ENCODE data around the gene PP2D1.
"Not testable (repeated sequence)": the region's sequence is repeated elsewhere in the genome, so short reads cannot be mapped to it uniquely, and the experiment has no call there.

The PP2D1 gene

GRCh38 chr3:20051123-20051806, 39.2 kb upstream of the PP2D1 start:
- H3K9ac ChIP-seq (ENCODE audit: low read length), result no peak overlapping the region
- H3K36me3 ChIP-seq (ENCODE audit: control insufficient read depth, insufficient read depth, low read length, severe bottlenecking), result no peaks in the 10 kb centered on the region
- H3K9me3 ChIP-seq (ENCODE audit: control insufficient read depth, low read length), result no peaks in the 10 kb centered on the region
- no peak overlapping the region for H3K4me3 ChIP-seq (ENCODE audit: low read length)
- DNase-seq (ENCODE audit: low read depth), result no peak
- H3K27me3 ChIP-seq (replicated peaks; ENCODE audit: control insufficient read depth, insufficient read depth, low read length), result no peaks in the 10 kb centered on the region
- peaks cover 29% of the 10 kb centered on the region for H3K4me1 ChIP-seq (ENCODE audit: control insufficient read depth, insufficient read depth, low read length)

GRCh38 chr3:20047976-20048883, 36.2 kb upstream of the PP2D1 start:
- Histone ChIP-seq H3K4me3 (ENCODE audit: low read length) (peak overlapping the region; percentile 66), H3K9ac (ENCODE audit: low read length) (peak overlapping the region; percentile 68), H3K9me3 (ENCODE audit: control insufficient read depth, low read length) (no peaks in the 10 kb centered on the region), H3K36me3 (ENCODE audit: control insufficient read depth, insufficient read depth, low read length, severe bottlenecking) (no peaks in the 10 kb centered on the region), H3K27me3 (replicated peaks; ENCODE audit: control insufficient read depth, insufficient read depth, low read length) (no peaks in the 10 kb centered on the region), H3K4me1 (ENCODE audit: control insufficient read depth, insufficient read depth, low read length) (peaks cover 22% of the 10 kb centered on the region)
- DNase-seq (ENCODE audit: low read depth), result peak; percentile 24

- Histone ChIP-seq H3K27me3 (replicated peaks; ENCODE audit: control insufficient read depth, insufficient read depth, low read length) (no peaks in the 10 kb centered on the region), H3K4me3 (ENCODE audit: low read length) (no peak overlapping the region), H3K9ac (ENCODE audit: low read length) (no peak overlapping the region), H3K9me3 (ENCODE audit: control insufficient read depth, low read length) (no peaks in the 10 kb centered on the region), H3K36me3 (ENCODE audit: control insufficient read depth, insufficient read depth, low read length, severe bottlenecking) (no peaks in the 10 kb centered on the region), H3K4me1 (ENCODE audit: control insufficient read depth, insufficient read depth, low read length) (peaks cover 25% of the 10 kb centered on the region)
- DNase-seq (ENCODE audit: low read depth), result no peak
These were observed 35.3 kb upstream of the PP2D1 start for GRCh38 chr3:20047341-20047779.

GRCh38 chr3:20046556-20046955, 34.5 kb upstream of the PP2D1 start:
- Histone ChIP-seq H3K27me3 (replicated peaks; ENCODE audit: control insufficient read depth, insufficient read depth, low read length) (no peaks in the 10 kb centered on the region), H3K4me1 (ENCODE audit: control insufficient read depth, insufficient read depth, low read length) (peaks cover 29% of the 10 kb centered on the region), H3K36me3 (ENCODE audit: control insufficient read depth, insufficient read depth, low read length, severe bottlenecking) (no peaks in the 10 kb centered on the region), H3K9ac (ENCODE audit: low read length) (no peak overlapping the region), H3K9me3 (ENCODE audit: control insufficient read depth, low read length) (no peaks in the 10 kb centered on the region), H3K4me3 (ENCODE audit: low read length) (no peak overlapping the region)
- no peak for DNase-seq (ENCODE audit: low read depth)

GRCh38 chr3:20045141-20045540, 33.1 kb upstream of the PP2D1 start:
- peaks cover 29% of the 10 kb centered on the region for H3K4me1 ChIP-seq (ENCODE audit: control insufficient read depth, insufficient read depth, low read length)
- not testable (repeated sequence) for H3K36me3 ChIP-seq (ENCODE audit: control insufficient read depth, insufficient read depth, low read length, severe bottlenecking); H3K4me3 ChIP-seq (ENCODE audit: low read length); H3K9ac ChIP-seq (ENCODE audit: low read length); H3K27me3 ChIP-seq (replicated peaks; ENCODE audit: control insufficient read depth, insufficient read depth, low read length); H3K9me3 ChIP-seq (ENCODE audit: control insufficient read depth, low read length); DNase-seq (ENCODE audit: low read depth)

GRCh38 chr3:20043825-20044224, 31.8 kb upstream of the PP2D1 start:
- no peaks in the 10 kb centered on the region for H3K36me3 ChIP-seq (ENCODE audit: control insufficient read depth, insufficient read depth, low read length, severe bottlenecking)
- H3K9ac ChIP-seq (ENCODE audit: low read length), result peak overlapping the region; percentile 81
- peak overlapping the region; percentile 71 for H3K4me3 ChIP-seq (ENCODE audit: low read length)
- H3K9me3 ChIP-seq (ENCODE audit: control insufficient read depth, low read length), result no peaks in the 10 kb centered on the region
- H3K27me3 ChIP-seq (replicated peaks; ENCODE audit: control insufficient read depth, insufficient read depth, low read length), result no peaks in the 10 kb centered on the region
- H3K4me1 ChIP-seq (ENCODE audit: control insufficient read depth, insufficient read depth, low read length), result peaks cover 29% of the 10 kb centered on the region
- DNase-seq (ENCODE audit: low read depth), result no peak

- H3K27me3 ChIP-seq (replicated peaks; ENCODE audit: control insufficient read depth, insufficient read depth, low read length), result no peaks in the 10 kb centered on the region
- no peaks in the 10 kb centered on the region for H3K36me3 ChIP-seq (ENCODE audit: control insufficient read depth, insufficient read depth, low read length, severe bottlenecking)
- H3K9ac ChIP-seq (ENCODE audit: low read length), result peak overlapping the region; percentile 81
- peak; percentile 51 for DNase-seq (ENCODE audit: low read depth)
- peaks cover 26% of the 10 kb centered on the region for H3K4me1 ChIP-seq (ENCODE audit: control insufficient read depth, insufficient read depth, low read length)
- H3K4me3 ChIP-seq (ENCODE audit: low read length), result peak overlapping the region; percentile 71
- H3K9me3 ChIP-seq (ENCODE audit: control insufficient read depth, low read length), result no peaks in the 10 kb centered on the region
These were observed 31.3 kb upstream of the PP2D1 start for GRCh38 chr3:20043396-20043795.

GRCh38 chr3:20042331-20042730, 30.3 kb upstream of the PP2D1 start:
- DNase-seq (ENCODE audit: low read depth), result no peak
- H3K4me1 ChIP-seq (ENCODE audit: control insufficient read depth, insufficient read depth, low read length), result peaks cover 16% of the 10 kb centered on the region
- H3K9me3 ChIP-seq (ENCODE audit: control insufficient read depth, low read length), result no peaks in the 10 kb centered on the region
- H3K36me3 ChIP-seq (ENCODE audit: control insufficient read depth, insufficient read depth, low read length, severe bottlenecking), result no peaks in the 10 kb centered on the region
- no peaks in the 10 kb centered on the region for H3K27me3 ChIP-seq (replicated peaks; ENCODE audit: control insufficient read depth, insufficient read depth, low read length)
- H3K4me3 ChIP-seq (ENCODE audit: low read length), result no peak overlapping the region
- no peak overlapping the region for H3K9ac ChIP-seq (ENCODE audit: low read length)

- no peaks in the 10 kb centered on the region for H3K9me3 ChIP-seq (ENCODE audit: control insufficient read depth, low read length)
- DNase-seq (ENCODE audit: low read depth), result peak; percentile 70
- H3K27me3 ChIP-seq (replicated peaks; ENCODE audit: control insufficient read depth, insufficient read depth, low read length), result no peaks in the 10 kb centered on the region
These were observed 29.2 kb upstream of the PP2D1 start for GRCh38 chr3:20041197-20041780.

GRCh38 chr3:20040548-20041196, 28.6 kb upstream of the PP2D1 start:
- H3K9ac ChIP-seq (ENCODE audit: low read length), result peak overlapping the region; percentile 78
- H3K4me1 ChIP-seq (ENCODE audit: control insufficient read depth, insufficient read depth, low read length), result peaks cover 16% of the 10 kb centered on the region
- peak; percentile 89 for DNase-seq (ENCODE audit: low read depth)
- H3K9me3 ChIP-seq (ENCODE audit: control insufficient read depth, low read length), result no peaks in the 10 kb centered on the region
- H3K27me3 ChIP-seq (replicated peaks; ENCODE audit: control insufficient read depth, insufficient read depth, low read length), result no peaks in the 10 kb centered on the region
- peak overlapping the region; percentile 93 for H3K4me3 ChIP-seq (ENCODE audit: low read length)
- H3K36me3 ChIP-seq (ENCODE audit: control insufficient read depth, insufficient read depth, low read length, severe bottlenecking), result no peaks in the 10 kb centered on the region

More at GRCh38 chr3:20041197-20041780, 29.2 kb upstream of the PP2D1 start:
- H3K9ac ChIP-seq (ENCODE audit: low read length), result peak overlapping the region; percentile 78
- peak overlapping the region; percentile 93 for H3K4me3 ChIP-seq (ENCODE audit: low read length)
- no peaks in the 10 kb centered on the region for H3K36me3 ChIP-seq (ENCODE audit: control insufficient read depth, insufficient read depth, low read length, severe bottlenecking)
- peaks cover 16% of the 10 kb centered on the region for H3K4me1 ChIP-seq (ENCODE audit: control insufficient read depth, insufficient read depth, low read length)
